ENCODE data around the gene TACC3. TPM values are rescaled to one million over a fixed set of nuclear protein-coding genes. Genes with fewer than 3 reads are reported as not detected.
A peak's percentile ranks its signal among the peaks of the same experiment; 100 is the strongest.

TACC3 gene
- total and polyA plus RNA-seq, 2 of the 8 experiments (the other 6 are each of a cell fraction or from before 2014, with no cell fraction given) = 73.8 to 148 TPM

- TF ChIP-seq JUN (IDR thresholded peaks at IDR 0.05; ENCODE audit: low read depth, low read length) (no peak), SIN3A (conservative IDR thresholded peaks at IDR 0.05 in 1 of 2, IDR thresholded peaks at IDR 0.05 in 1 of 2; ENCODE audit: low read depth in 1 of 2, low read length in 2 of 2) (peak; percentile 13 to 79; a peak in 3 of 4 replicates), RXRA (IDR thresholded peaks at IDR 0.05; ENCODE audit: insufficient read depth, low read depth, low read length) (no peak), BACH1 (IDR thresholded peaks at IDR 0.05; ENCODE audit: low read length) (no peak), SP1 (IDR thresholded peaks at IDR 0.05; ENCODE audit: low read depth, low read length) (0 out of 2 replicates have a peak, but pooled peaks have one; percentile 24), SIX5 (IDR thresholded peaks at IDR 0.05; ENCODE audit: low read depth, low read length) (peak; percentile 27; the same call in 1 of the 2 replicates), SP4 (IDR thresholded peaks at IDR 0.05; ENCODE audit: low read length) (no peak), MAX (IDR thresholded peaks at IDR 0.05) (peak; percentile 47; the same call in 1 of the 2 replicates), MAFK (IDR thresholded peaks at IDR 0.05; ENCODE audit: low read depth, low read length) (no peak), GABPA (IDR thresholded peaks at IDR 0.05; ENCODE audit: borderline replicate concordance, insufficient read depth, low read length) (peak; percentile 85; the same call in 1 of the 2 replicates), KDM5A (IDR thresholded peaks at IDR 0.05; ENCODE audit: low read length) (no peak), CTBP2 (IDR thresholded peaks at IDR 0.05; ENCODE audit: borderline replicate concordance, insufficient read depth, insufficient read length, low read length) (no peak), E2F6 (IDR thresholded peaks at IDR 0.05) (no peak), HDAC6 (IDR thresholded peaks at IDR 0.05; ENCODE audit: low read depth, low read length) (no peak), NRF1 (IDR thresholded peaks at IDR 0.05; ENCODE audit: low read depth, low read length) (no peak), JUND (IDR thresholded peaks at IDR 0.05; ENCODE audit: low read length) (no peak), BRCA1 (IDR thresholded peaks at IDR 0.05; ENCODE audit: low read depth, low read length) (no peak), TAF1 (IDR thresholded peaks at IDR 0.05; ENCODE audit: low read depth, low read length) (peak; percentile 68), FOSL1 (IDR thresholded peaks at IDR 0.05; ENCODE audit: insufficient read depth, low read depth, low read length) (no peak), POLR2AphosphoS5 (IDR thresholded peaks at IDR 0.05; ENCODE audit: low read depth, low read length) (no peak; the same call in 1 of the 2 replicates), POU5F1 (IDR thresholded peaks at IDR 0.05; ENCODE audit: low read depth, low read length) (no peak), TCF12 (IDR thresholded peaks at IDR 0.05; ENCODE audit: low read depth, low read length) (peak; percentile 62; the same call in 1 of the 2 replicates)
Measured at GRCh38 chr4:1721003-1721665, at the start of gene TACC3, which contains the start of gene TMEM129 (continued).
